Fibroblast of mammary gland (primary cell): ENCODE measurements around the gene UBB.

Source experiments
- DNase-seq: peaks from one replicate; pipeline ENCODE4 v3.0.0-alpha.2; 2010; ENCODE audit warnings: low read depth
- H3K4me3 ChIP-seq: 2 replicates; pipeline ENCODE4 v1.5.1; 2011; ENCODE audit warnings: low read depth, mild to moderate bottlenecking, low read length, moderate library complexity; ENCODE audit not compliant: control insufficient read depth
- CTCF ChIP-seq: conservative IDR thresholded peaks from 2 replicates; pipeline ENCODE4 v1.5.1; 2011; ENCODE audit warnings: low read depth, low read length, inconsistent platforms; ENCODE audit not compliant: control insufficient read depth, insufficient read depth

The UBB gene

DNA sequence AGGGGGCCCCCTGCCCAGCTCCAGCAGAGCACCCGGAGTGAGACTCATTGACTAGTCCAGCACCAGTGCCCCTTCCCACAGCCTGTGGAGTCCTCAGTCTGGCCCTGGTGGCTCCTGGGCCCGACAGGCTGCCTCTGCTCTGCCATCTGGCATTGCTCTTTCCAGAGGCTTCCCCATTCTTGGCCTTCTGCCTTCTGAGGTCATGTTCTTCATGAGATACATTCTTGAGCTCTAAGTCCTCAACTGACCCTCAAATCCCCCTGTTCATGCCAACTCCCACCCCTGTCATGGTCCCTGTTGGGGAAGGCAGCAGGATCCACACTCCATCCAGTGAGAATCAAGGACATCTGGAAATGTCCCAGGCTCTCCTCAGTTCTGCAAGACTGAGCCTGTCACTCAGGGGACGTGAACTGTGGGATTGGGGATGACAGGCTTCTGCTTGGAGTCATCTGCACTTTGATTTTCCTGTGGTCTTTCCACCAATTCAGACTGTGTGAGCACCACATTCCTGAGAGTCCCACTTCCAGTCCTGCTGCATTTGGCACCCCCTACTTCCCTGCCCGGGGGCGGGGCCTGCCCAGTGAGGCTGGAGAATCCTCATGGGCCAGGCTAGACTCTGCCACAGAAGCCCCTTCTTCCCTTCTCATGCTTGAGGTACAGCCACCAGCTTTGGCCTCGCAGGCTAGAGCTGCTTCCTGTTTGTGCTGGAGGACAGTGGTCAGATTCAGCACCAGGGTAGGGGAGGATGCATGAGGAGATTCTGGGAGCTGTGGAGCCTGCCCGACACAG, 37.2 kb downstream of the UBB start:
- no peak overlapping the region for H3K4me3 ChIP-seq
- DNase-seq: peak; percentile 79
- TF ChIP-seq CTCF: no peak

GRCh38 chr17:16418685-16419068, 37.8 kb downstream of the UBB start:
- no peak for DNase-seq
- TF ChIP-seq CTCF: no peak
- no peak overlapping the region for H3K4me3 ChIP-seq

DNA sequence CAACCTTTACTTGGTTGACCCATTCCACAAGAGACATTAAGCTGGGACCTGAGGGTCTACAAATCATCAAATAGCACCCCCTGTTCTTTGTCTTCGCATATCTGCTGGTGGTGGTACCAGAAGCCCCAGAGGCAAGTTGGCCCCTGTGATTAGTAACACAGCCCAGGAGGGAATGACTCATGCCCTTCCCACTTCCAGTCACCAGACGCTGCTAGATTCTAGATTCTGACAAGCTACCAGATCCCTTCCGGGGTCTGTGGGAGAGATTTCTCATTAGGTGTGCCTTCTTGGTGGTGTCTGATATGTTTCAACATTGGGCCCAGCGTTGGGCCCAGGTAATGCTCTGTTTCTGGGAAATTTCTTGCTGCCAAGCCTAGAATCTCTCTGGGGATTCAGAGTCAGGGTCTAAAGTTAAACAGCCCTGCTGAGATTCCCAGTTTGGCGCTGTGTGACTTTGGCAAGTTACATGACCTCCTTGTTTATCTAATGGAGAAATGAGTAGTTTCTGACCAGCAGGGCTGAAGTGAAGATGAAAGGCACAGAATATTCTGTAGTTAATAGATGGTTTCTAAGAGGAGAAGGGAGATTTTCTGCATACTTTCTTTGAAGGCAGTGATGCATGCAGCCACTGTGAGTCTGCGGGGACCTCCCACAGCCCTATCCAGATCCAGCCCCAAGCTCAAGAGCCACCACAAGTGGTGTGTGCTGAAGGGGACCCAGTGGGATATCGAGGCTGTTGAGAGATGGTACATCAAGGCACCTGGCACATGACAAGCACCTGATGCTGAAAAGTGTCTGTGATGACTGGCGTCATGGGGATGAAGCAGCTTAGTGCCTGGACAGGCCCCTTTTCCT, 38.4 kb downstream of the UBB start:
- no peak for TF ChIP-seq CTCF
- DNase-seq: peak; percentile 95
- peak overlapping the region; percentile 7 for H3K4me3 ChIP-seq

GRCh38 chr17:16419929-16420271, 39.0 kb downstream of the UBB start:
- H3K4me3 ChIP-seq: peak overlapping the region; percentile 6
- DNase-seq: peak; percentile 87

DNA sequence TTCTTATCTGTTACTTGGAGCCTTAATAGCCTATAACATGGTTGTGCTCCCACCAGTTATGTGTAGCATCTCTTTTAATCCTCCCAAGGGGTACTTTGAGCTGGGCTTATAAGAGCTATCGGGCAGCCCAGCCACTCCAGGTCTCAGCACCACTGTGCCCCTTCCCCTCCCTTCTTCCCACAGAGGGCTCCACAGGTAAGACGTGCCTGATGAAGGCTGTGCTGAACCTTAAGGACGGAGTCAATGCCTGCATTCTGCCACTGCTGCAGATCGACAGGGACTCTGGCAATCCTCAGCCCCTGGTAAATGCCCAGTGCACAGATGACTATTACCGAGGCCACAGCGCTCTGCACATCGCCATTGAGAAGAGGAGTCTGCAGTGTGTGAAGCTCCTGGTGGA, 41.5 kb downstream of the UBB start:
- no peak for TF ChIP-seq CTCF
- H3K4me3 ChIP-seq: no peak overlapping the region
- DNase-seq: no peak

More at GRCh38 chr17:16419929-16420271, 39.0 kb downstream of the UBB start:
- TF ChIP-seq CTCF: no peak

- no peak for TF ChIP-seq CTCF
- no peak for DNase-seq
- H3K4me3 ChIP-seq: no peak overlapping the region
Observed at GRCh38 chr17:16423226-16423872, 42.5 kb downstream of the UBB start.
